Right lobe of liver (tissue), 6 donors: ENCODE results near the gene CACFD1. TPM values are rescaled to one million over a fixed set of nuclear protein-coding genes. Genes with fewer than 3 reads are reported as not detected.
A peak's percentile ranks its signal among the peaks of the same experiment; 100 is the strongest.

Experiments used
- ATAC-seq, 4 donors: fragments of 200-7000 bp; cut with Tn5 transposase; one replicate each; pipeline ENCODE4 v1.9.1; 2020; ENCODE audit warnings: mild to moderate bottlenecking in 4 of 4, moderate library complexity in 4 of 4
- DNase-seq, 3 donors: peaks; one replicate each; pipeline ENCODE4 v3.0.0-alpha.2; 2020
- H3K27ac ChIP-seq, 3 donors: fragments of 200-600 bp; one replicate each; pipeline ENCODE4 v1.8.0; 2022
- H3K27me3 ChIP-seq, 2 donors: fragments of 200-600 bp; one replicate each; pipeline ENCODE4 v1.8.0; 2022
- H3K36me3 ChIP-seq, 4 donors: fragments of 200-600 bp; sonication (generic) in 1 of 4; one replicate each; pipeline versions ENCODE4 v1.5.1 to v1.8.0; 2017 to 2022; ENCODE audit warnings: control low read depth in 1 of 4
- H3K4me1 ChIP-seq, 4 donors: fragments of 200-600 bp; sonication (generic) in 1 of 4; one replicate each; pipeline versions ENCODE4 v1.5.1 to v1.8.0; 2017 to 2022; ENCODE audit warnings: control low read depth in 1 of 4
- H3K4me3 ChIP-seq, 3 donors: fragments of 200-600 bp; one replicate each; pipeline ENCODE4 v1.8.0; 2022
- H3K9me3 ChIP-seq, 4 donors: fragments of 200-600 bp; sonication (generic) in 1 of 4; one replicate each; pipeline versions ENCODE4 v1.5.1 to v1.8.0; 2017 to 2022; ENCODE audit warnings: control low read depth in 1 of 4
- POLR2A ChIP-seq: fragments of 450-650 bp; IDR thresholded peaks from one replicate; pipeline ENCODE4 v1.6.1; 2017; ENCODE audit warnings: antibody characterized with exemption, mild to moderate bottlenecking
- WGBS: methylation state at CpG from one replicate; pipeline ENCODE4 v1.1.6; 2018; ENCODE audit warnings: low coverage, low lambda C conversion rate; ENCODE audit not compliant: insufficient coverage; ENCODE audit errors: missing lambda C conversion rate; 5-methylcytosine and 5-hydroxymethylcytosine counted together
- intact Hi-C, 2 donors: fragments of 100-400 bp; cut with DNase I; formaldehyde crosslinking; loops; one replicate each; pipeline versions ENCODE4 v1.11.2 to v1.14.1; 2022
- total RNA-seq, 6 experiments: library from RNA; depleted of rRNA in 2 of 6; stranded (reverse); fragments of >200 nt in 2 of 6; fragmentation: NEBNext Ultra II Directional in 3 of 6; extraction: Animal tissue kit (Norgen Biotek cat#: 25700) in 3 of 6; gene quantifications; one replicate each; pipeline versions ENCODE4 v1.1.0 to v1.2.4, GENCODE V29; 2016 to 2023
- TF ChIP-seq, protein P1 (sequence below), 4 donors: fragments of 200-600 bp in 3 of 4; fragments of 450-650 bp in 1 of 4; IDR thresholded peaks; one replicate each; pipeline versions ENCODE4 v1.5.1 to v1.8.0; 2016 to 2022; ENCODE audit warnings: antibody characterized with exemption in 4 of 4, mild to moderate bottlenecking in 2 of 4
- donor health status: DM: no; HTN: yes; CAD: no.
- donor health status: DM: no; HTN: no; CAD: no.
- donor health status: DM: no; HTN: no; CAD: no.
- donor health status: DM: no; HTN: yes; CAD: no.
- donor health status: DM: no; HTN: yes; CAD: no.

Gene CACFD1
- total RNA-seq, 6 experiments from 2014 or later = 23.5 to 39.8 (median 32.9) TPM

DNA sequence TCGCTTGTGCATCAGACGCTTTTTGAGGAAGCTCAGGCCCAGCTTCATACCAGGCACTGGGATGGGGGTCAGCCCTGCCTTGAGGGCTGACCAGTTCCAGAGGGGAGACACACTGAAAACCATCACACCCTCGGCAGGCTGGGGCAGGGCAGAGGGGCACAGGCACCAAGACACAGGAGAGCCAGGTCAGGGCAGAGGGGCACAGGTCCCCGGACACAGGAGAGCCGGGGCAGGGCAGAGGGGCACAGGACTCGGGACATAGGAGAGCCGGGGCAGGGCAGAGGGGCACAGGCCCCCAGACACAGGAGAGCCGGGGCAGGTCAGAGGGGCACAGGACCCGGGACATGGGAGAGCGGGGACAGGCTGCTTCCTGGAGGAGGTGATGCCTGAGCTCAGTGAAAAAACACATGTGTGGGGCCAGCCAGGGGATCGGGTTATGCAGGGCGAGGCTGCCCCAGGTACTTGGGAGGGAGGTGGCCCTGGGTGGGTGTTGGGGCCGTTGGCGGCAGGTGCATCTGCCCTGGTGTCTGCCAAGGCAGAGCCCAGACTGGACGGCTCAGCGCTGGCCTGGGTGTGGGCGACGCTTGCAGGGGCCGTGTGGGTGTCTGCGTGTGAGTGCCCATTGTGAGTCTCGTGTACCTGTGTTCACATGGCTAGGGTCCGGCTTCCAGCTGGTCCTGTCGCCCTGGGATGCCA is 34.2 kb downstream of the CACFD1 start:
- Histone ChIP-seq H3K9me3 (no peaks in the 10 kb centered on the region), H3K4me1 (peaks cover 0 to under 1% (median 0%) of the 10 kb centered on the region in 4 donors), H3K27ac (no peak overlapping the region), H3K4me3 (no peak overlapping the region), H3K36me3 (no peaks in the 10 kb centered on the region), H3K27me3 (no peaks in the 10 kb centered on the region)
- DNase-seq (peak in 1 of 3 donors; percentile 12), ATAC-seq (no peak)
- TF ChIP-seq, protein P1, sequence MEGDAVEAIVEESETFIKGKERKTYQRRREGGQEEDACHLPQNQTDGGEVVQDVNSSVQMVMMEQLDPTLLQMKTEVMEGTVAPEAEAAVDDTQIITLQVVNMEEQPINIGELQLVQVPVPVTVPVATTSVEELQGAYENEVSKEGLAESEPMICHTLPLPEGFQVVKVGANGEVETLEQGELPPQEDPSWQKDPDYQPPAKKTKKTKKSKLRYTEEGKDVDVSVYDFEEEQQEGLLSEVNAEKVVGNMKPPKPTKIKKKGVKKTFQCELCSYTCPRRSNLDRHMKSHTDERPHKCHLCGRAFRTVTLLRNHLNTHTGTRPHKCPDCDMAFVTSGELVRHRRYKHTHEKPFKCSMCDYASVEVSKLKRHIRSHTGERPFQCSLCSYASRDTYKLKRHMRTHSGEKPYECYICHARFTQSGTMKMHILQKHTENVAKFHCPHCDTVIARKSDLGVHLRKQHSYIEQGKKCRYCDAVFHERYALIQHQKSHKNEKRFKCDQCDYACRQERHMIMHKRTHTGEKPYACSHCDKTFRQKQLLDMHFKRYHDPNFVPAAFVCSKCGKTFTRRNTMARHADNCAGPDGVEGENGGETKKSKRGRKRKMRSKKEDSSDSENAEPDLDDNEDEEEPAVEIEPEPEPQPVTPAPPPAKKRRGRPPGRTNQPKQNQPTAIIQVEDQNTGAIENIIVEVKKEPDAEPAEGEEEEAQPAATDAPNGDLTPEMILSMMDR (IDR thresholded peaks at IDR 0.05) = no peak
- TF ChIP-seq POLR2A = no peak
- intact Hi-C loops = no loop called here
- WGBS = 83% methylated on average over 5 of the region's 23 CpGs

DNA sequence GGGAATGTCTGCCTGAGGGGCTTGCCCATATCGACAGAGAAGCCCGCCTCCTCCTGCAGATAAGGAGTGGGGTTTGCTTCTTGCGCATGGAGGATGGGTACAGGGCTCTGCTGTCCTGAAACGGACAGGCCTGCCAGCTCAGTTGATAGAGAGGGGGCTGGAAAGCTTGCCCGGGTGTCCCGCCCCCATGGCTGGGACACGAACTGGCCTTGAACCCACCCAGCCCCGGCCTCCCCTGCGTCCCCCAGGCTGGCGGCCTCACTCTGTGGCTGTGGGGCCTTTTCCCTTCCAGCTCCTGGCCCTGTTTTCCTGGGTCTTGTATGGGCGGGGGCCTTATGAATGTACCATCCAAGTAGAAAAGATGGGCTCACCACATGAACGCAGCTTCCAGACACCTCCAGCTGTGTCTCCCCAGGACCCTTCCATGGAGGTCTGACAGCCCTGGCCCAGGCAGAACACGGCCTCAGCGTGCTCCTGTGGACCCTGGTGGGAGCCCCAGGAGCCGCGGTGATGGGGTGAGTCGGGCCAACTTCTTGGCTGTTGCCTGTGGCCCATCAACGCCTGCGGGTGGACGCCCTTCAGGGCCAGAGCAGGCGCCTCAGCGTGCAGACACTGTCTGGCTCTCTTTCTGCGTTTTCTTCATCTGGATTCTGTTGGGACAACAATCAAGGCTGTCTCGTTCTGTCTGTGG is 35.0 kb downstream of the CACFD1 start:
- Histone ChIP-seq H3K27me3 (no peaks in the 10 kb centered on the region), H3K4me3 (no peak overlapping the region), H3K27ac (no peak overlapping the region), H3K4me1 (peaks cover 0 to 6% (median 0%) of the 10 kb centered on the region in 4 donors), H3K36me3 (no peaks in the 10 kb centered on the region), H3K9me3 (no peaks in the 10 kb centered on the region)
- peak in 1 of 3 donors; percentile 9 for DNase-seq
- no peak for ATAC-seq
- no peak for TF ChIP-seq POLR2A
- TF ChIP-seq, protein P1 (IDR thresholded peaks at IDR 0.05) = no peak
- WGBS = no CpG with 5 or more reads among the region's 24 CpGs
- intact Hi-C loops = no loop called here

GRCh38 chr9:133495327-133496293 is 35.8 kb downstream of the CACFD1 start:
- Histone ChIP-seq H3K27ac (no peak overlapping the region), H3K9me3 (no peaks in the 10 kb centered on the region), H3K4me1 (peaks cover 0 to 8% (median 0%) of the 10 kb centered on the region in 4 donors), H3K4me3 (no peak overlapping the region), H3K27me3 (no peaks in the 10 kb centered on the region), H3K36me3 (no peaks in the 10 kb centered on the region)
- WGBS = 88% methylated on average over 17 of the region's 24 CpGs
- intact Hi-C loops = no loop called here
- no peak for DNase-seq
- ATAC-seq = no peak
- TF ChIP-seq, protein P1 (IDR thresholded peaks at IDR 0.05) = no peak
- TF ChIP-seq POLR2A = no peak
